Epidermal melanocyte (primary cell): ENCODE data around the gene KRT6A.
A peak's percentile ranks its signal among the peaks of the same experiment; 100 is the strongest.

ENCODE experiments used
- DNase-seq: peaks from one replicate; pipeline ENCODE4 v3.0.0; 2011; ENCODE audit warnings: low spot score; ENCODE audit not compliant: insufficient read length

The KRT6A gene

DNA sequence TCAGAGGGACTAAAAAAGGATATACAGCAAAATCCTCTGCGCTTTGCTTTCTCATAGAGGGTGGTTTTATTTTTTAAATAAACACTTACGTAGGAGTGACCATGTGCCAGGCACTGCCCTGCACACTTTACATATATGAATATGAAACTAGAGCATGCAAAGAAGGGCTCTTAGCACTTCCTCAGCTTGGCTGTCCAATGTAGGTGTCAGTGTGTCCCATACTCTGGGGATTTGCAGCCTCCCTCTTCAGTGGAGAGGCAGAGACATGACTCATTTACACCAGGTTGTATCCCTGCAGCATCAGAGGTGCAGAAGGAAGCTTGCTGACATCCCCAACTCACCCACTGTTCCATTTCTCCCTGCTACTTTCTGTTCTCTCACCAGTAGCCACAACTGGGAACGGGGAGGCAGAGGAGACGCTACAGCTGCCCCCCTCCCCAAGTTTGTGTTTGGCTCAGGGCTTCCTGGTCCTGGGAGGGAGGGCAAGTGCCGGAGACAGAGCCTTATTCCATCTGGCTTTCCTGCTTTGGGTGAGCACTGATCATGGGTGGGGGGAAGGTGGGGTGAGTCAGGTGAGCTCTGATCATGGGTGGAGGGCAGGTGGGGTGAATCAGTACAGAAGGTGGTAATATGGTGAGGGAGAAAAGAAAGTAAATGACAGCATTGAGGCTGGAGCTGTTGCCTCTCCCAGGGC, 32.0 kb upstream of the KRT6A start:
- DNase-seq: no peak

- DNase-seq: no peak
Observed at GRCh38 chr12:52524241-52524897, 31.3 kb upstream of the KRT6A start.

GRCh38 chr12:52523824-52524223, 30.8 kb upstream of the KRT6A start:
- DNase-seq: no peak

DNA sequence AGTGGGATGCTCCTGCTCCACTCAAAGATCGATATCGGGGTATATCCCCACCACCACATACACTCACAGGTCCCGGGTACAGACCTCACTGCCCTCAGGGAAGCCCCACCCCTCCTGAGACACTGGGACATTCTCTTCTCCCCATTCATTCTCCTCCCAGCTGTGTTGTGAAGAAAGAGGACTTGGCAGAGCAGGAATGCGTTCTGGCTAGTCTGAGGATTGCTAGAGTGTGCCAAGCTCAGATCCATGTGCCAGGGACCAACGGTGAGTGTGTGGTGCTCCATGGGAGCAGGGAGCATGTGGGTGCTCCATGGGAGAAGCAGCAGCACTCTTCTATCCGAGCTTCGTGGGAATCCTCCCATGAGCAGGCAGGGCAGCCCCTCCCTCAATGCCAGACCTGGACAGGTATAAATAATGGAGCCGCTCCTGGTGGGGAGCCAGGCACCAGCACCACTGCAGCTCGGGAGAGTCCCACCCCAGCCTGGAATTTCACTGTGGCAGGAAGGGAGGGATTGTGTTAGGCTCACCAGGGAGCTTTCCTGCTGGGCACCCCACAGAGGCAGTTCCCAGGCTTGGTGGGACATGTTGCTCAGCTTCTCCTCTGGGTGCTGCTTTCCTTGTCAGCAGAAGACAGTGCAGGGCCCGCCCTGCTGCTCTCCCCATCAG, 29.4 kb upstream of the KRT6A start:
- no peak for DNase-seq

DNA sequence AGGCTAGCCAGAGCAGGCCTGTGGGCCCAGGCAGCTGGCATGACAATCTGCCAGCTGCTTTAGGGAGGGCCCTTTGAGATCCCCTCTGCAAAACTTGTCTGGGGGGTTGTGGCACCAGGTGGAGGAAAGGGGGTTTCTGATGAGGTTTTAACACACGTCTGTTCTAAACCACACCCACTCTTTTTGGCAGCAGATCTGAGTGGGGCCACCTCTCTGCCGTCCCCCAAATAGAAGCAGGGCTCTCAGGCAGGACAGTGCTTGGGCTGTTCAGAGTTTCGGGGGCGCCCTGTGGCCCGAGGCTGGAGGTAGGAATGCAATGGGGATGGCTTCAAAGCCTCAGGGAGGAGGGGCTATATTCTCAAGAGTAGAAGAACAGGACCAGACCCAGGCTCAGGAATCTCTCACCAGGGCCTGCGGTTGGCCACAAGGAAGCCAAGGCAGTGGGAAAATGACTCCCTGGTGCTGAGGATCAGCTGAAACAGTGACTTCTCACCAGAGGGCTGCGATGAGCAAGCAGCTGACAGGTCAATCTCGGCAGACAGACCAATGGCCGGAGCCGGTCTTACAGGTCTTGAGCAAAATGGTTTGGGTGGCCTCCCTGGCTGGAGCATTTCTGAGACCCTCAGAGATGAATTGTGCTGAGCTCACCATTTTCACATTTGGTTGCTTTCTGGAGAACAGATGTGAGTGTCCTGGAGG, 28.7 kb upstream of the KRT6A start:
- DNase-seq: no peak

GRCh38 chr12:52521175-52521567, 28.1 kb upstream of the KRT6A start:
- DNase-seq: no peak

GRCh38 chr12:52519826-52520662, 27.0 kb upstream of the KRT6A start, which contains the start of gene KRT5:
Gene KRT5 (minus strand): TSS chr12:52520394. CDS start chr12:52520296, 98 bp downstream.
- no peak for DNase-seq

- DNase-seq: no peak
Observed at GRCh38 chr12:52519387-52519703, 26.3 kb upstream of the KRT6A start.

GRCh38 chr12:52518574-52519386, 25.7 kb upstream of the KRT6A start:
- DNase-seq: no peak

DNA sequence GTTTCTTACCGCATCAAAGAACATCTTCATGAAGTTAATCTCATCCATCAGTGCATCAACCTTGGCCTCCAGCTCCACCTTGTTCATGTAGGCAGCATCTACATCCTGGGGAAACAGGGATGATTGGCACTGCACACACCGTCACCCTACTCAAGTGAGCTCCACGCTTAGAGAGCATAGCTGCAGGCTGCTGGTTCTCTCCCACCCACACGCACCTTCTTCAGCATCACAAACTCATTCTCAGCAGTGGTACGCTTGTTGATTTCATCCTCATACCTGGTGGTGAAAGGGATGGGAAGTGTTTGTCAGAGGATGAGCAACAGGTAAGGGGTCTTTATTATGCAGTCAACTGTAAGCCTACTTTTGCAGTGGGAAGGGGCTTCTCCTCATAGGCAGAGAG, 24.8 kb upstream of the KRT6A start:
- DNase-seq: no peak

DNA sequence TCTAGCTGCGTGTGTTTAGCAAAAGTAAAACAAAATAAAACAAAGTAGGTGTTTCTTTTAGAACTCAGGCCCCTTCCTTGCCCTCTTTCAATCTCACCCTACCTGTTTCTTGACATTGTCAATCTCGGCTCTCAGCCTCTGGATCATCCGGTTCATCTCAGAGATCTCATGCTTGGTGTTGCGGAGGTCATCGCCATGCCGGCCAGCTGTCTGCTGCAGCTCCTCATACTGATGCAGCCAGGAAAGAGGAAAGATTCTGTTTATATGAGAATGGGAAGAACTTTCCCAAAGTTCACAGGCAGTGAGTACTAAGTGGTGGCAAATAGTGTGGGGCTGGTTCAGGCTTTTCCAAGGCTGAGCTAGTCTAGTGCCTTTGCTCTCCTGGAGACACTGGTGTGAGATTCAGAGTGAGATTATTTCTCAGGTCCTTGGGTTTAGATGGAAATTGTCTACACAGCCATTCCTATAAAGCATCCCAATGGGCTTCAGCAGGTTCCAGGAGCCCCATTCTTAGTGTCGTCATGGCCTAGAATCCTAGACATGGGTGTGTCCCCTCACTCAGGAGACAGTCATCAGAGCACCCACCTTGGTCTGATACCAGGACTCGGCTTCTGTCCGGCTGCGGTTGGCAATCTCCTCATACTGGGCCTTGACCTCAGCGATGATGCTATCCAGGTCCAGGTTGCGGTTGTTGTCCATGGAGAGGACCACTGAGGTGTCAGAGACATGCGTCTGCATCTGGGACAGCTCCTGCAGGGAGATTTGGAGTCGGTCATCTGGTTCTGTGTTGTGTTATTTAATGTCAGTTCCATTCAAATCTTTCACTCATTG, 24.2 kb upstream of the KRT6A start:
- no peak for DNase-seq

- DNase-seq: no peak
Observed at GRCh38 chr12:52515927-52516831, 23.1 kb upstream of the KRT6A start.

DNA sequence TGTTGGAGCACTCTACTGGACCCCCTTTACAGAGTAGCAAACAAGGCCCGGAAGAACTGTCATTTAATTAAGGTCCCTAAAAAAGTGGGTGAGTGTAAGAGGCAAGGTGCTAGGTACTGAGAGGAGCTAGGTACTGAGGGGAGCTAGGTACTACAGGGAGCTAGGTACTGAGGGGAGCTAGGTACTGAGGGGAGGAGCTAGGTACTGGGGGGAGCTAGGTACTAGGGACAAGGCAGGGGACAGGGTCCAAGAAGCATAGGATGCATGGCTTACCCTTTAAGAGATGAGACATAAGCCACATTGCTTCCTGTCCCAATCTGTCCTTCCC, 22.2 kb upstream of the KRT6A start:
- no peak for DNase-seq

DNA sequence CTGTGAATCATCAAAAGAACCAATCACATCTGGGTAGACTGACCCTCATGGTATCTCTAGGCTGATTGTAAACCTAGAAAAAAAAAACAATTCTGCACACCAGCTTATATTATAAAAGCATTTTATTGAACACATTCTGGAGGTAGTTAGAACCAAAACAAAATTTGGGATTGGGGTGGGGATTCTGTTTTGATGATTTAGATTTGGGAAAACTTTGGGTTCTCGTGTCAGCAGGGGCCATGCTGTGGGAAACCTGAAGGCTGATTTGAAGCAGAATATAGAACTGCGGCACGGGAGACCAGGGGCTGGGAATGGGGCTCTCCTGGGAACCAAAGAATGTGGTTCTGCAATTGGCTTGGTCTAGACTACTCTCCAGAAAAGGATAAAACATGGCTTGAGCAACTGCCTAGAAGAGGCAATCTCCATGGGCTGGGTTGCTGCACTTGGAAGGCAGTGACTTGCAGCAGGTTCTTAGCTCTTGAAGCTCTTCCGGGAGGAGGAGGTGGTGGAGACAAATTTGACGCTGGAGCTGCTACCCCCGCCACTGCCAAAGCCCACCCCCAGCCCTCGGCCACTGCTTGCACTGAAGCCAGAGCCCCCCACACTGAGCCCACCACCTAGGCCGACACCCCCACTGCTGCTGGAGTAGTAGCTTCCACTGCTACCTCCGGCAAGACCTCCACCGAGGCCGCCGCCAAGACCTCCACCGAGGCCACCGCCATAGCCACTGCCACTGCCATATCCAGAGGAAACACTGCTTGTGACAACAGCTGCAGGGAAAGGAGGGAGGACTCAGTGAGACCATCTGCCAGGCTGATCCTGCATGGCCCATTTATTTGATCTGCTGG, 21.6 kb upstream of the KRT6A start:
- no peak for DNase-seq

- no peak for DNase-seq
Observed at GRCh38 chr12:52513736-52514135, 20.7 kb upstream of the KRT6A start.

GRCh38 chr12:52508211-52508610, 15.2 kb upstream of the KRT6A start:
- no peak for DNase-seq

- peak; percentile 68 for DNase-seq
Observed at GRCh38 chr12:52506858-52507715, 14.0 kb upstream of the KRT6A start.
